DLD1 (cell line): Measurements from ENCODE around the gene PGAM1.
"Not testable (repeated sequence)": the region's sequence is repeated elsewhere in the genome, so short reads cannot be mapped to it uniquely, and the experiment has no call there.

Source experiments
- in situ Hi-C: cut with HindIII; loops from 2 replicates; pipeline ENCODE4 v1.10.0; 2017; ENCODE audit warnings: low sequenced_read_pairs

Gene PGAM1

DNA sequence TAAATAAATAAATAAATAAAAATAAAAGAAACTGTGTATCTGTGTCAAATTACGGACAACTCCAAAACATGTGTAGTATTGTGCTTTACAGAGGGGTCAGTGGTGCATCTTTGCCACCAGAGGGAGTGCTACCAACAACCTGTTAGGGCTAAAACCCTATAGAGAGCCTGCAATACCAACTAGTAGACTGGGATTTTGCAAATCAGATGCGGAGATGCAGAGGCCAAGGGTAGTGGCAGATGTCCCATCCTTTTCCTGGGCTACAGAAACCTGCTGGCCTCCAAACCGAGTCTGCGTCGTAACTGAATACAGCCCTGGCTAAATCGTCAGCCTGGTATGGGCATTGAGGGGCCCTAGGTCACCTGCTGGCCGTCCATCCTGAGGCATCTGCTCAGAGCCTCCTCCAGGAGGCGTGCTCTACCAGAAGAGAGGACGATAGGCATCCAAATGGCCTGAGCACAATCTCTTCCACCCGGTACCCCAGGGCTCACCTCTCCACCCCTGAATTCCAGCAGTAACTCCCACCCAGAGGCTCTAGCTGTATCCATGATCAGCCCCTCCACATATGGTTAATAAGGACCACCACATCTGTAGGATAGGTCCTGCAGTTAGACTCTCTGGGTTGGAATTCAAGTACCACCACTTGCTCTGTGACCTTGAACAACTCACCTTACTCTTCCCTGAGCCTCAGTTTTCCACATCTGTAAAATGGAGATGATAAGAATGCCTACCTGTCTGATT is 18.6 kb upstream of the PGAM1 start:
- in situ Hi-C loops = no loop called here

DNA sequence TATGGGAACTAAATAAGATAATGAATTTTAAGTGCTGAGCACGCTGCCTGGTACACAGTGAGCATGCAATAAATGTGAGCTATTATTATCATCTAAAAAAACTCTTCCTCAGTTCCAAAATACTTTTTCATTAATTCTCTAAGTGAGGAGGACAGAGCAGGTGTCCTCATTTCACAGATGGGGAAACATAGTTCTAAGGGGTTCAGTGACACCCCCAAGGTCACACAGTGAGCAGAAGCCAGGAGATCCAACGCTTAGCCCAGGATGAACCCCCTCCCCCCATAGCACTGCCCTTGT is 18.1 kb upstream of the PGAM1 start:
- in situ Hi-C loops = no loop called here

DNA sequence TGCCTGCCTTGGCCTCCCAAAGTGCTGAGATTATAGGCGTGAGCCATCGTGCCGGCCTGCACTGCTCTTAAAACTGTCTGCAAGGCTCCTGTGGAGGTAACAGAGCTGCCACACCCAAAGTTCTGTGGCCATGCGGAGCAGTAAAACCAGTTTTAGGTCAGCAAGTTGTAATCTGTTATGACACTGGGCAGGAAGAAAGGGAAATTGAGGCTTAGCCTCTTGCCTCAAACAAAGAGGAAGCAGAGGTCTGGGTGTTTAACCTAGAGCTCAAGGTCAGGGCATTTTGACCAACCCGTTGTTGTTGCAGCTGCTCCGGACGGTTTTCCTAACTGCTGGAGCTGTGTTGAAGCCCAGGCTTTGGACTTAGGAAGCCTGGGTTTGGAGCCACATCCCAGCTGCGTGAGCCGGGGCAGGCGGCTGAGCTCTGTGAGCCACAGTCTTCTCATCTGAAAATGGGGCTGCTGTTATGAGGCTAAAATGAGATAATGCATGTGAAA is 17.4 kb upstream of the PGAM1 start:
- in situ Hi-C loops = no loop called here

DNA sequence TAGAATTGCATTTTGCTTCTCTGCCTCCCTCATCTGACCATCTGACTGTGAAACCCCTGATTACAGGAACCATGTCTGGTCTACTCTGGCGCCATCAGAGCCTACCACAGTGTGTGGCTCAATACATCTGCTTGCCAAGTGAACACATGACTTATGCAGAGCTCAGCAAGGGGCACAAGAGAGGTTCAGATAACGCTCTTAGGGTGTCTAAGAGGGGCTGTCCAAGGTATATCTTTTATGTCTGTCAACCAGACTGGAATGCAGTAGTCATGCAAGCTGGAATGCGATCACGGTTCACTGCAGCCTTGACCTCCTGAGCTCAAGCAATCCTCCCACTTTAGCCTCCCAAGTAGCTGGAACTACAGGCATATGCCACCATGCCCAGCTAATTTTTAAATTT is 14.6 kb upstream of the PGAM1 start:
- in situ Hi-C loops = no loop called here

DNA sequence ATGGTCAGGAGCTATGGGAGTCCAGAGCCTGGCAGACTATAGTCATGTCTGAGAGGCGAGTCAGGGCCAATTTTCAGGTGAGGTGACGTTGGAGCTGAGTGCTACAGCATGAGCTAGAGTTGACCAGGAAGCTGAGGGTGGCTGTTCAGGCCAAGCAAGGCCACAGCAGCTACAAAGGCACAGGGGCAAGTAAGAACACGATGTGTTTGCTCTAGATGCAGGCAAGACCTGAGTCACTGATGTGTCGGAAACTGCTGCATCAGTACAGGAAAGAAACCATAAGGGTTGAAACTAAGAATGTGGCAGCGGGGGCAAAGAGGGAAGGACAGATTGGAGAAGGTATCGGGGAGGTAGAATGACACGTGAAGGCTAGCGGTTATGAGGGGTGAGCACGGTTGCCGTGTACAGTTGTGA is 13.1 kb upstream of the PGAM1 start:
- in situ Hi-C loops = no loop called here

DNA sequence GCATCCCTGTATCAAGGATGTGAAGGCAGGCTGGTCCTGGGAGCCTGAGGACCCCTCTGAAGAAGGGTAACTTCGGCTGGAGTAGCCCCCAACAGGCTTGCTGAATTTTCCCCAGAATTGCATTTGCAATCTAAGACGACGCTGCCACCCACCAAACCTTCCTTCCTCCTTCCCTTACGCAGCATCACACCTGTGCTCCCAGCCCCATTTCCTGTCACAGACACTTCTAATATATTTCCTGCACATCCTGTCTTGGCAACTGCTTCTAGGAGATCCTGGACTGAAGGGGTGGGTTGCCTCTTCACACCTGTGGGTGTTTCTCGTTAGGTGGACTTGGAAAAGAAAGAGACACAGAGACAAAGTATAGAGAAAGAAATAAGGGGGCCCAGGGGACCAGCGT is 9.4 kb upstream of the PGAM1 start:
- in situ Hi-C loops = no loop called here

DNA sequence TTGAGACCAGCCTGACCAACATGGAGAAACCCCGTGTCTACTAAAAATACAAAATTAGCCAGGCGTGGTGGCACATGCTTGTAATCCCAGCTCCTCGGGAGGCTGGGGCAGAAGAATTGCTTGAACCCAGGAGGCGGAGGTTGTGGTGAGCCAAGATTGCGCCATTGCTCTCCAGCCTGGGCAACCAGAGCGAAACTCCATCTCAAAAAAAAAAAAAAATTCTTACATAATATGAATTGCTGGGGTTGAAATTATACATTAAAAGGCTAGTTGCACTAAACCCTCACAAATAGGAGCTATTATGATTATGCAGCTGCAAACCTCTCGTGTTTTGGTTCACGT is 2.3 kb upstream of the PGAM1 start:
- in situ Hi-C loops = not testable (repeated sequence)

DNA sequence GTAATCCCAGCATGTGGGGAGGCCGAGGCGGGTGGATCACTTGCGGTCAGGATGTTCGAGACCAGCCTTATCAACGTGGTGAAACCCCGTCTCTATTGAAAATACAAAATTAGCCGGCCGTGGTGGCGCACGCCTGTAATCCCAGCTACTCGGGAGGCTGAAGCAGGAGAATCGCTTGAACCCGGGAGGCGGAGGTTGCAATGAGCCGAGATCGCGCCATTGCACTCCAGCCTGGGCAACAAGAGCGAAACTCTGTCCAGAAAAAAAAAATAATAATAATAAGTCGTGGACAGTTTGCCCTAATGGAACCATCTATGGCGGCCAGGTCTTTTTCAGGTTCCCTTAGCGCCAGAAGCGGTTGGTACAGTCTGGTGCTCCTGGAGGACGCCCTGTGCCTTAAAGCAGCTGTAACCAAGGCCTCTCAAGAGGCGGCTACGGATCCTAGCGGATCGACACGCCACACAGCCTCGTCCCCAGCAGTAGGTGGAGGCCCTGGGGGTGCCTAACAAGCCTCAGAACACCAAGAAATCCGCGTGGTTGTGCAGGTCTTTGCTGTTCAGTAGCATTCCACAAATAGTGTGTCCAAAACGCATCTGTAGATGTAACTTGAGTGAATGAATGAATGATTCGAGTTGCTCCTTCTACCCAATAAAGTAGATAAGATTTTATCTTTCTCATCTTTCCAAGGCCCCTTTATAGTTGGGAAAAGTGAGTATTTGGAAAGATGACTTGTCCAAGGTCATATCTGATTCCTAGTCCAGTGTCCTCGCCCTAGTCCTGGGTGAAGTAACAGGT is 982 bp downstream of the PGAM1 start:
- in situ Hi-C loops = no loop called here

DNA sequence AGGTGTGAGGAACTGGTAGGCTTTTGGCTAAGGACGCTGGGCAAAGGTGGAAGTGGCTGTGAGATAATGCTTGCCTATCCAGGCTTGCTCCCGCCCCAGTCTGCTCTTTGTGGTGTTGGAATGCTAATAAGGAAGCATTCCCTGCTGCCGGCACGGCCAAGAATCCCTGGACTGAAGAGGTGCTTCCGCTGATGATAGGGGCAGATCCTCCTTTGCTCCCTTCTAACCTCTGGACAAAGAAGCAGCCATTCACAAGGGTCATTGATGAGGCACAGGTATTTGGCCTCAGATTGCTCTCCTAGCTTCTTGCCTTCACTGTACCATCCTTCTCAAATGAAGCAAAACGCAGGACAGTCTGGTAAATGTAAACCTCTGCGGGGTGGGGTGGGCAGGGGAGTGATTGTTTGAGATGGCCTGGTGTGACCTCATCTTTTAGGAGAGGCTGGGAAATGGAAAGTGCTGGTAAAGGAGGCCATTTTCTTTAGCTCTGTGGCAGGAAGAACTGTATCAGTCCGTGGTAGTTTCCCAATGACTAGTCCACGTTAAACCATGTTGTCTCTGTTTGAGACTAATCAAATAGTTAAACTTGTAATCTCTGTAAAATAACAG is 1.7 kb downstream of the PGAM1 start:
- in situ Hi-C loops = no loop called here

DNA sequence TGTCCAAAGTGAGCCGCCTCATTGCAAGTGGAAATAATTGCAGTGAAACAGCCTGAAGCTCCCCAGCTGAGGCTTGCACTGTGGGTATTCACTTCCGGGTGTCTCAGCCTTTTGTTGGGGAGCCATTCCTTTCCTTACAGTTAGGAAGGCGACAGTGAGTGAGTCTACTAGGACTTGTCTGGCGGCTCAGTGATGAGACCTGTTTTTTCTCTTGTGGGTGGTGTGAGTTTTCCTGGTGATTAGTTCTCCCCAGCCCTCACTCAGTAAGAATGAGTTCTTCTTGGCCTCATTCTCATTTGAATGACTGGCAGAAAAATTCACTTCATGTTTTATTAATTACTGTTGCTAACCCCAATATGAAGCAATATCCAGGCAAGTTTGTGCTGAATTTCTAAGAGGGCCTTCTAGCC is 2.6 kb downstream of the PGAM1 start:
- in situ Hi-C loops = no loop called here

DNA sequence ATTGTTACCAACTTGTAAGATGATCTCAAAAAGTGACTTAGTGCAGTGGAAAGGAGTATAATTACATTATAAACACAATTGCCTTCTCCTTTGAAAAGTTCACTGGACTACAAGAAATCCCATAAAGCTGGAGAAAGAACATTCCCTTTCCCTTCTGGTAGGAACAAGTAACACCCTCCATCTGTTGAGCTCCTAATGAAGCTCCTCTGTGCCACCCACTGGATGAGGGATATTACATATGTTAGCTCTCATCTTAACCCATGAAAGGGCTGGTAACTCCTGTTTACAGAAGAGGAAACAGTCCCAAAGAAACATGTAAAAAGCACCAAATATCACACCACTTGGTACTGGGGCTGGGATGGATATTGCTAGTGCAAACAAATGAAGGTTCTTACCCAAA is 8.1 kb downstream of the PGAM1 start:
- in situ Hi-C loops = no loop called here

DNA sequence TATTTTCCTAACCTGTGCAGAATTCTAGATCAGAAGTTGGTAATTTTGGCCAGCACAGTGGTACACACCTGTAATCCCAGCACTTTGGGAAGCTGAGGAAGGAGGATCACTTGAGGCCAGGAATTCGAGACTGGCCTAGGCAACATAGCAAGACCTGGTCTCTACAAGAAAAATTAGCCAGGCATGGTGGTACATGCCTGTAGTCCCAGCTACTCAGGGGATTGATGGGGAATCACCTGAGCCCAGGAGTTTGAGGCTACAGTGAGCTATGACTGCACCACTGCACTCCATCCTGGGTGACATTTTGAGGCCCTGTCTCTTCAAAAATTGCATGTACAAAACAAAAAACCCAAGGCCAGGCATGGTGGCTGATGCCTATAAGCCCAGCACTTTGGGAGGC is 8.6 kb downstream of the PGAM1 start:
- in situ Hi-C loops = no loop called here

DNA sequence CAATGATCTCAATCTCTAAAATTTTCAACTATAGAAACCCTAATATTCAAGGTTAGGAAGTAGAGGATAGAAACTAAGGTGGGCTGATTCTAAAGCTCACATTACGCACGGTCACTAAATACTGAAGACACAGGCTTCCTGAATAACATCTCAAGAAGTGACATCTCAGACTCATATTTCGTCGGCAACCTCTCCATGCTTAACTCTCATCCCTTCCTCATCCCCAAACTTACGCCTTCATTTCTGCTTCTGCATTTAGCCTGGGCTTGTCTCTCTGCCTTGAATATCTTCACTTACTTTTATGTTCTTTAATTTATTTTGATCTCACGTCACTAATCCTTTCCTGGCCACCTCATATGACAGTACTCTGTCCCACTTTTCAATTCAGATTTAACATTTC is 9.2 kb downstream of the PGAM1 start:
- in situ Hi-C loops = no loop called here

DNA sequence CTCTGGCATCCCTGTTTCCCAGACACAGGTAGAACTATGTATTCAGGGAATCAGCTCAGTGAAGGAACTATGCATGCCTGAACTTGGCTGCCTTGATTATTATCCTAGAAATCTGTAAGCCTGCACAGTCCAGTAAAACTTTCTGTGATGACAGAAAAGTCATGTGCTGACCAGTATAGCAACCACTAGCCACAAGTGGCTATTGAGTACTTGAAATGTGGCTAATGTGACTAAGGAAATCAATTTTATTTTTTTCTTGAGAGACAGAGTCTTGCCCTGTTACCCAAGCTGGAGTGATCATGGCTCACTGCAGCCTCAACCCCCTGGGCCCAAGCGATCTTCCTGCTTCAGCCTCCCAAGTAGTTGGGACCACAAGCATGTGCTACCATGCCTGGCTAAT is 16.3 kb downstream of the PGAM1 start:
- in situ Hi-C loops = no loop called here

DNA sequence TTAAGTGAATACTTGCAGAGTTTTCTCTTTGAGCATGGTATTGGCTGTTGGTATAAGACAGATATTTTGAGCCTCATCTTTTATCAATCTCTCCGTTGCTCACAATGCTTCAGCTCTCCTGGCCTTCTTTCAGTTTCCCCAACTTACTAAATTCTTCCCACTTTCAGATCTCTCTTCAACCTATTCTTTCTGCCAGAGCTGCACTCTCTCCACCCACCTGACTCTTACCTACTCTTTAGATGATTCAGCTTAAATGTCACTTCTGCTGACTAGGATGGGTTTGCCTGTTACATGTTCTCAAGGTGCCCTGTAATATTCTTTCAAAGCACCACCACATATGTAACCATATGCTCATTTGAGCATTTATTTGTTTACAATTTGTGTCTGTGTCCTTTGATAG is 18.2 kb downstream of the PGAM1 start:
- in situ Hi-C loops = no loop called here

DNA sequence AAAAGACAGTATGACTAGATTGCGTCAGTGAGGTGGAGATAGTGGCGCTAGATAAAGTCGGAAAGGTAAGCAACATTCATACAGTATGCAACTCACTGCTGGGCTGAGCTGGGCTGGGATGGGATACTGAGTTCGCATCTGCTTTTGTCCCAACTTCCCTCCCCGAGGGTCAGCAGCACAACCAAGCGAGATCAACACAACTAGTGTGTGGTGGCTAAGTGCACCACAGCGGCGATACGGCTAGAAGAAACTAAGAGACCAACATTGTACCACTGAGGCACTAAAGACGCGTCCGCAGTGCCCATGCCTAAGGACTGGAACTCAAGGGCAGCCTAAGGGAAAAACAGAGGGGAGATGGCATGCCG is 19.3 kb downstream of the PGAM1 start:
- in situ Hi-C loops = no loop called here

DNA sequence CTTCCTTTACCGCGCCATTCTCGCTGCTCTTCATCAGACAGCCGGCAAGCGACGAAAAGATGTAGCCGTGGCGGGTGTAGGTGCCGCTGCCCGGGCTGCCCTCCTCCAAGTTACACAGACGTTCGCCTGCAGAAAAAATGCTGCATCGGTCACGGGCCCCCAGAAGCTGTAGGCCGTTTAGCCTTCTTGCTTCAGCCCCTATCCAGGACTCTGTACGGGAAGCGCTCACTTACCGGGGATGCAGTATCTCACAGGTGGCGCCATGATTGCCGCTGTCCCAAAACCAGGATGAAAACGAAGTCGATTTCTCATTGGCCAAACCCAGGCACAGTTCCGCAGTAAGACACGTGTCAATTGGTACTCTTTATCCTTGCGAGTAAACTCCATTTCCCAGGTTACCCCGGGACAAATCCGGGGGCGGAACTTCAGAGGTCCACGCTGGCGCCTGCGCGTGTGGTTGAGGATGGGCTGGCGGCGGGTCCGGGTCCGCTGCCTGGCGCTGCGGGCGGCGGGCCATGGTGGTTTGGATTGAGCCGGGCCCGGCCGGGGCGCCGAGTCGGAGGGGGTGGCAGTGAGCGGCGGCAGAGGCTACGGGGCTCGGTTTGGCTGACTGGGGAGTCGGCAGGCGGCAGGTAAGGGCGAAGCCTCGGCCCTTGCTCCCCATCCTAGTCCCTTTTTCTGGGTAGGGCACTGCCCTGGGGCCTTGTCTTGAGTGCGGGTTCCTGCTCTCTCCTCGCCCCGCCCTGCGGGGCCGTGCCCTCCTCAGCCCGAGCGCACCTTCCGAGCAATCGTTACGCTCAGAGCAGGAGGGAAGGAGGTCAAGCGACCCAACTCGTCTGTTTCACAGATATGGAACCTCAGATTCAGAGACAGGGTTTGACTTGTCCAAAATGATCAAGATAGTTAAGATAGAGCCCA is 20.0 kb downstream of the PGAM1 start, which contains the start of the genes EXOSC1 and ZDHHC16:
Gene EXOSC1, minus strand, starts transcription at position 285 of the 918 bp plus-strand sequence. Its CDS starts 21 bp downstream, at position 264.
Gene ZDHHC16, plus strand, starts transcription at position 454 of the 918 bp plus-strand sequence. CDS start 5,501 bp downstream, outside the sequence.
- in situ Hi-C loops = no loop called here

DNA sequence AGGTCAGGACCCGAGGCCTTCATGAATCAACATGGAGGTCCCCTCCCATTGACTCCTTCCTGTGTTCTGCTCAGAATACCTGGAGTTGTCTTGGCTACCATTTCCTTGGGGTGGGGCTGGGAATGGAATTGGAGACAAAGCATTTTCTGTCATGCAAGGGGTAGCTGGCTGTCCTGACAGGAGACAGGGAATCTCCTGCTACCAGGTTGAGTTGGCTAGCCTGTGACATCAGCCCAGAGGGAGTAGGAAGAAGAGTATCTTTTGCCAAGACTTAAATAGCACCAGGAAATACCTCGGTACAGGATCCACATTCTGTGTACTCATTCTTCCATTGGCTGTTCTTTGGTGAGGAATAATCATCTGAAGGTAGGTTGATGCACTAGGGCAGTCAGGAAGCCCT is 24.8 kb downstream of the PGAM1 start:
- in situ Hi-C loops = no loop called here

DNA sequence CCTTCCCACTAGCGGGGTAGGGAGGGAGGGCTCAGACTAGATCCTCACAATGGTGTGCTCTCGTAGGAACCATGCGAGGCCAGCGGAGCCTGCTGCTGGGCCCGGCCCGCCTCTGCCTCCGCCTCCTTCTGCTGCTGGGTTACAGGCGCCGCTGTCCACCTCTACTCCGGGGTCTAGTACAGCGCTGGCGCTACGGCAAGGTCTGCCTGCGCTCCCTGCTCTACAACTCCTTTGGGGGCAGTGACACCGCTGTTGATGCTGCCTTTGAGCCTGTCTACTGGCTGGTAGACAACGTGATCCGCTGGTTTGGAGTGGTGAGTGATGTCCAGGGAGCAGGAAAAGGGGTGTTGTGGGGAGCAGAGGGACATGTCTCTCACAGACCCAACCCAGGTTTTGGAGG is 25.6 kb downstream of the PGAM1 start:
- in situ Hi-C loops = no loop called here

DNA sequence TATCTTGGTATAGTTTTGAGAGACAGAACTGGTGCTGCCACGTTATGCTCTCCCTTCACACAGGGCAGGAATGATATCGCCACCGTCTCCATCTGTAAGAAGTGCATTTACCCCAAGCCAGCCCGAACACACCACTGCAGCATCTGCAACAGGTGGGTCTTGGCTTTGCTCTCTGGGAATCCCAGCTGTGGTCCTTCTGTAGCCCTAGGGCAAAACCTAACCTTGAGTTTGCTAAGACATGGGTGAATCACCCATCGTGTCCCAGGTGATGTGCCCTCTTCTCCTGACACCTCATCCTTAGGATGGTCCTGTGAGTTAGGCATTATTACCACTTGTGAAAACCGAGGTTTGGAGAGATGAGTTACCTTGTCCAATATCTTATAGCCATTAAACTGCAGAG is 26.4 kb downstream of the PGAM1 start:
- in situ Hi-C loops = no loop called here
